Measurements from ENCODE around the gene NFIX.
A peak's percentile ranks its signal among the peaks of the same experiment; 100 is the strongest.

NFIX gene

GRCh38 chr19:13010992-13011652 lies 15.8 kb downstream of the NFIX start:
- no CpG with 5 or more reads among the region's 39 CpGs for WGBS (ENCODE audit: extremely low coverage, insufficient coverage, low lambda C conversion rate)
- Histone ChIP-seq H2BK5ac (ENCODE audit: low read length) (no peak overlapping the region), H3K79me1 (ENCODE audit: low read length) (no peaks in the 10 kb centered on the region), H3K4me2 (ENCODE audit: low read length) (no peak overlapping the region), H4K8ac (ENCODE audit: low read depth, low read length) (no peak overlapping the region), H4K5ac (ENCODE audit: low read length) (no peak overlapping the region), H3K56ac (ENCODE audit: low read length) (no peak overlapping the region), H3K36me3 (ENCODE audit: control insufficient read depth, insufficient read depth, low read length) (no peaks in the 10 kb centered on the region), H3K4me1 (ENCODE audit: control insufficient read depth, low read depth, low read length) (no peaks in the 10 kb centered on the region), H2BK120ac (ENCODE audit: low read depth, low read length) (no peak overlapping the region), H3K27me3 (ENCODE audit: insufficient read depth, low read length, poor library complexity) (peaks cover 81% of the 10 kb centered on the region), H2BK15ac (replicated peaks; ENCODE audit: low read depth) (no peak overlapping the region), H3K23ac (ENCODE audit: low read length) (no peak overlapping the region), H3K4ac (ENCODE audit: low read depth, low read length) (no peak overlapping the region), H3K79me2 (ENCODE audit: control insufficient read depth, insufficient read depth, low read length) (no peaks in the 10 kb centered on the region), H3K18ac (ENCODE audit: low read length) (no peak overlapping the region), H3K27ac (ENCODE audit: low read depth, low read length) (no peak overlapping the region), H2AK5ac (ENCODE audit: low read length) (no peak overlapping the region), H3K4me3 (ENCODE audit: low read length) (no peak overlapping the region), H3K9ac (ENCODE audit: low read length) (no peak overlapping the region)
- DNase-seq, result no peak

DNA sequence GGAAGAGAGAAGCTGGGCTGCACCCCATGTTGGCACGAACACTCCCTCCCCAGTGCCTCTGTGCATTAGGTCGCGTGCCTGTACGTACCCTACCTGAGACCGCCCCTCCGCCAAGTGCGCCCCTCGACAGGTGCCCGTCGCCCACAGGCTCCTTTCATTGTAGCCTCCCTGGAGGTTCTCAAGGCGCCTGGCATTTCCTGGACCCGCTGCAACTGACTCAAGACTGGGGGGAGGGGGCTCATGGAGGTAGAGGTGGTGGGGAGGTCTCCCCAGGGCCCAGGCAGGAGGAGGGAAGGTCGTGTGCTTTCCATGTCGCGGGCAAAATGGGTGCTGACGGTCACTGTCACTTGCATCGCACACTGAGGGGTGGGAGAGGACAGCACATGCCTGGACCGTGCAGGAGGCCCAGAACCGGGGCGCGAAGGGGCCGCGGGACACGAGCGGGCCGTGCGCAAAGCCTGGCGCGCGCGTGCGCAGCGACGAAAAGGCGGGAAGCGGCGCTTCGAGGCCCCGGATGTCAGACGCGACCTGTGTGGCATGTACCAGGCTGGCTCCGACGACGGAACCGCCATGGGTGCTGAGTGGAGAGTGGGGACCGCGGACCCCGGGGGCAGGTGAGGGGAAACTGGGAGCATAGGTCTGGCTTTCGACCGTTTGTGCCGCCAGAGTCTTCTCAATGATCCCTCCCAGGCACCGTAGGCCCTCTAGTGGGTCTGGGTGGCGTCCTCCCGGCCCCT lies 16.5 kb downstream of the NFIX start:
- H4K5ac ChIP-seq (ENCODE audit: low read length), result no peak overlapping the region
- H3K4me3 ChIP-seq (ENCODE audit: low read length), result no peak overlapping the region
- no peaks in the 10 kb centered on the region for H3K79me2 ChIP-seq (ENCODE audit: control insufficient read depth, insufficient read depth, low read length)
- H2AK5ac ChIP-seq (ENCODE audit: low read length), result no peak overlapping the region
- H4K8ac ChIP-seq (ENCODE audit: low read depth, low read length), result no peak overlapping the region
- H3K4me1 ChIP-seq (ENCODE audit: control insufficient read depth, low read depth, low read length), result no peaks in the 10 kb centered on the region
- no peak overlapping the region for H3K27ac ChIP-seq (ENCODE audit: low read depth, low read length)
- no peak overlapping the region for H3K4ac ChIP-seq (ENCODE audit: low read depth, low read length)
- H3K9ac ChIP-seq (ENCODE audit: low read length), result no peak overlapping the region
- no peak overlapping the region for H3K18ac ChIP-seq (ENCODE audit: low read length)
- H3K79me1 ChIP-seq (ENCODE audit: low read length), result no peaks in the 10 kb centered on the region
- H3K23ac ChIP-seq (ENCODE audit: low read length), result no peak overlapping the region
- H3K56ac ChIP-seq (ENCODE audit: low read length), result no peak overlapping the region
- H2BK120ac ChIP-seq (ENCODE audit: low read depth, low read length), result no peak overlapping the region
- peak; percentile 49 for DNase-seq
- no peak overlapping the region for H2BK5ac ChIP-seq (ENCODE audit: low read length)
- H3K27me3 ChIP-seq (ENCODE audit: insufficient read depth, low read length, poor library complexity), result peaks cover 88% of the 10 kb centered on the region
- H3K36me3 ChIP-seq (ENCODE audit: control insufficient read depth, insufficient read depth, low read length), result no peaks in the 10 kb centered on the region
- no peak overlapping the region for H2BK15ac ChIP-seq (replicated peaks; ENCODE audit: low read depth)
- WGBS (ENCODE audit: extremely low coverage, insufficient coverage, low lambda C conversion rate), result no CpG with 5 or more reads among the region's 54 CpGs
- no peak overlapping the region for H3K4me2 ChIP-seq (ENCODE audit: low read length)

- H2AK5ac ChIP-seq (ENCODE audit: low read length), result no peak overlapping the region
- no peak for DNase-seq
- H4K5ac ChIP-seq (ENCODE audit: low read length), result no peak overlapping the region
- no peak overlapping the region for H3K9ac ChIP-seq (ENCODE audit: low read length)
- no peak overlapping the region for H3K4me2 ChIP-seq (ENCODE audit: low read length)
- no peak overlapping the region for H3K23ac ChIP-seq (ENCODE audit: low read length)
- no peaks in the 10 kb centered on the region for H3K36me3 ChIP-seq (ENCODE audit: control insufficient read depth, insufficient read depth, low read length)
- no peak overlapping the region for H2BK5ac ChIP-seq (ENCODE audit: low read length)
- H4K8ac ChIP-seq (ENCODE audit: low read depth, low read length), result no peak overlapping the region
- no peak overlapping the region for H2BK120ac ChIP-seq (ENCODE audit: low read depth, low read length)
- H3K4me1 ChIP-seq (ENCODE audit: control insufficient read depth, low read depth, low read length), result no peaks in the 10 kb centered on the region
- H3K4me3 ChIP-seq (ENCODE audit: low read length), result no peak overlapping the region
- WGBS (ENCODE audit: extremely low coverage, insufficient coverage, low lambda C conversion rate), result no CpG with 5 or more reads among the region's 23 CpGs
- no peaks in the 10 kb centered on the region for H3K79me1 ChIP-seq (ENCODE audit: low read length)
- H3K18ac ChIP-seq (ENCODE audit: low read length), result no peak overlapping the region
- no peak overlapping the region for H3K56ac ChIP-seq (ENCODE audit: low read length)
- H3K4ac ChIP-seq (ENCODE audit: low read depth, low read length), result no peak overlapping the region
- H2BK15ac ChIP-seq (replicated peaks; ENCODE audit: low read depth), result no peak overlapping the region
- no peak overlapping the region for H3K27ac ChIP-seq (ENCODE audit: low read depth, low read length)
- peaks cover 91% of the 10 kb centered on the region for H3K27me3 ChIP-seq (ENCODE audit: insufficient read depth, low read length, poor library complexity)
- H3K79me2 ChIP-seq (ENCODE audit: control insufficient read depth, insufficient read depth, low read length), result no peaks in the 10 kb centered on the region
Observed at GRCh38 chr19:13012390-13012689, 17.1 kb downstream of the NFIX start.

DNA sequence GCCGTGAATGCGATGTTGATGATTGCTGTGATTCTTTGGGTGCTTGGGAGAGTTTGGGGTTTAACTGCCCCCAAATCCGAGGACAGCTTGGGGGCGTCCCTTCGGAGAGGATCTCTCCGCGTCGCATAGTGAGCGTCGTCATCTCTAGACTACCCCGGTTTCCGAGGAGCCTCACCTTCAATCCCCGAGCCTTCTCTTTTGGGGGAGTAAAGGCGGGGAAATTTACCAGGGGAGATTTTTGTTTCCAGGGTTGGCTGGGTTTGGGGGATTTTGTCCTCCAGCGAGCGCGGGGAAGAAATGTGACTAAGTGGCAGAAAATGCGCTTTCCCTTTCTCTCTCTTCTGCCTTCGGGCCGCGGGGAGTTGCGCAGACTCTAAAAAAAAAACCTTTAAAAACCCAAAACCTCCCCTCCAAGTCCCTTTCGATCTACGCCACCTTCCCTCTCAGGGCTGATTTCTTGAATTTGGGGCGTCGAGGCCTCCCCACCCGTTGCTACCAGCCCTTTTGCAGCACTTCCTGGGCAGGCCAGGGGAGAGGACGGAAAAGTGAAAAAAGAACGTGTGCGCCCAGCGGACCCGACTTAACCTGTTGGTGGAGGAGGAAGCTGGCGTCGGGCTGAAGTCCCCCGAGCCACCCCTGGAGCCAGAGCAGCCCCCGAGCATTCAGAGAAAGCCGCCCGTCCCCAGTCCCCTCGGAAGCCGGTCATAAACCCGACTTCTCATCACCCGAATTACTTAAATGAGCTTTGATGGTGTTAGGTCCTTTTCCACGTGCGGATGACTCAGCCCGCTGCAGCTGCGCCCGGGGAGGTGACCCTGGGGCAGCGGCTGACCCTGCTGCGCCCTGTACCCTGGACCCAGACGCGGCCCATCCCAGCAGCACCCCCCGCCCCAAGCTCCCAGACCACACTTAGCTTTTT lies 17.7 kb downstream of the NFIX start:
- H3K27ac ChIP-seq (ENCODE audit: low read depth, low read length), result no peak overlapping the region

GRCh38 chr19:13013649-13014048 lies 18.4 kb downstream of the NFIX start:
- Histone ChIP-seq H3K4ac (ENCODE audit: low read depth, low read length) (no peak overlapping the region), H2BK5ac (ENCODE audit: low read length) (no peak overlapping the region), H3K27ac (ENCODE audit: low read depth, low read length) (no peak overlapping the region), H3K36me3 (ENCODE audit: control insufficient read depth, insufficient read depth, low read length) (no peaks in the 10 kb centered on the region), H3K79me2 (ENCODE audit: control insufficient read depth, insufficient read depth, low read length) (no peaks in the 10 kb centered on the region), H2AK5ac (ENCODE audit: low read length) (no peak overlapping the region), H3K79me1 (ENCODE audit: low read length) (no peaks in the 10 kb centered on the region), H3K27me3 (ENCODE audit: insufficient read depth, low read length, poor library complexity) (peaks cover 88% of the 10 kb centered on the region), H3K56ac (ENCODE audit: low read length) (no peak overlapping the region), H3K23ac (ENCODE audit: low read length) (no peak overlapping the region), H3K4me2 (ENCODE audit: low read length) (no peak overlapping the region), H4K8ac (ENCODE audit: low read depth, low read length) (no peak overlapping the region), H3K4me1 (ENCODE audit: control insufficient read depth, low read depth, low read length) (peaks cover 2% of the 10 kb centered on the region), H4K5ac (ENCODE audit: low read length) (no peak overlapping the region), H3K18ac (ENCODE audit: low read length) (no peak overlapping the region), H3K9ac (ENCODE audit: low read length) (no peak overlapping the region), H2BK120ac (ENCODE audit: low read depth, low read length) (no peak overlapping the region), H3K4me3 (ENCODE audit: low read length) (no peak overlapping the region), H2BK15ac (replicated peaks; ENCODE audit: low read depth) (no peak overlapping the region)
- no peak for DNase-seq
- no CpG with 5 or more reads among the region's 20 CpGs for WGBS (ENCODE audit: extremely low coverage, insufficient coverage, low lambda C conversion rate)

More for the DNA sequence above, 17.7 kb downstream of the NFIX start:
- Histone ChIP-seq H3K4me3 (ENCODE audit: low read length) (no peak overlapping the region), H2BK15ac (replicated peaks; ENCODE audit: low read depth) (no peak overlapping the region), H3K79me2 (ENCODE audit: control insufficient read depth, insufficient read depth, low read length) (no peaks in the 10 kb centered on the region), H4K5ac (ENCODE audit: low read length) (no peak overlapping the region), H3K4ac (ENCODE audit: low read depth, low read length) (no peak overlapping the region), H2BK120ac (ENCODE audit: low read depth, low read length) (no peak overlapping the region), H4K8ac (ENCODE audit: low read depth, low read length) (no peak overlapping the region), H3K4me2 (ENCODE audit: low read length) (no peak overlapping the region), H3K9ac (ENCODE audit: low read length) (no peak overlapping the region), H3K27me3 (ENCODE audit: insufficient read depth, low read length, poor library complexity) (peaks cover 92% of the 10 kb centered on the region), H3K36me3 (ENCODE audit: control insufficient read depth, insufficient read depth, low read length) (no peaks in the 10 kb centered on the region), H2AK5ac (ENCODE audit: low read length) (no peak overlapping the region), H3K18ac (ENCODE audit: low read length) (no peak overlapping the region), H3K4me1 (ENCODE audit: control insufficient read depth, low read depth, low read length) (peaks cover 2% of the 10 kb centered on the region), H3K23ac (ENCODE audit: low read length) (peak overlapping the region; percentile 75), H3K56ac (ENCODE audit: low read length) (no peak overlapping the region), H2BK5ac (ENCODE audit: low read length) (no peak overlapping the region), H3K79me1 (ENCODE audit: low read length) (no peaks in the 10 kb centered on the region)
- no CpG with 5 or more reads among the region's 52 CpGs for WGBS (ENCODE audit: extremely low coverage, insufficient coverage, low lambda C conversion rate)
- peak; percentile 47 for DNase-seq
